DMS114 treated with DMSO at 0.1 percent for 48 hours (cell line): ENCODE measurements around the gene NCBP3.

ENCODE experiments used
- DNase-seq: peaks from one replicate; lab custom pipeline; 2025; ENCODE audit not compliant: unreplicated experiment; lab: John Stamatoyannopoulos, UW

Gene NCBP3, protein sequence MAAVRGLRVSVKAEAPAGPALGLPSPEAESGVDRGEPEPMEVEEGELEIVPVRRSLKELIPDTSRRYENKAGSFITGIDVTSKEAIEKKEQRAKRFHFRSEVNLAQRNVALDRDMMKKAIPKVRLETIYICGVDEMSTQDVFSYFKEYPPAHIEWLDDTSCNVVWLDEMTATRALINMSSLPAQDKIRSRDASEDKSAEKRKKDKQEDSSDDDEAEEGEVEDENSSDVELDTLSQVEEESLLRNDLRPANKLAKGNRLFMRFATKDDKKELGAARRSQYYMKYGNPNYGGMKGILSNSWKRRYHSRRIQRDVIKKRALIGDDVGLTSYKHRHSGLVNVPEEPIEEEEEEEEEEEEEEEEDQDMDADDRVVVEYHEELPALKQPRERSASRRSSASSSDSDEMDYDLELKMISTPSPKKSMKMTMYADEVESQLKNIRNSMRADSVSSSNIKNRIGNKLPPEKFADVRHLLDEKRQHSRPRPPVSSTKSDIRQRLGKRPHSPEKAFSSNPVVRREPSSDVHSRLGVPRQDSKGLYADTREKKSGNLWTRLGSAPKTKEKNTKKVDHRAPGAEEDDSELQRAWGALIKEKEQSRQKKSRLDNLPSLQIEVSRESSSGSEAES

DNA sequence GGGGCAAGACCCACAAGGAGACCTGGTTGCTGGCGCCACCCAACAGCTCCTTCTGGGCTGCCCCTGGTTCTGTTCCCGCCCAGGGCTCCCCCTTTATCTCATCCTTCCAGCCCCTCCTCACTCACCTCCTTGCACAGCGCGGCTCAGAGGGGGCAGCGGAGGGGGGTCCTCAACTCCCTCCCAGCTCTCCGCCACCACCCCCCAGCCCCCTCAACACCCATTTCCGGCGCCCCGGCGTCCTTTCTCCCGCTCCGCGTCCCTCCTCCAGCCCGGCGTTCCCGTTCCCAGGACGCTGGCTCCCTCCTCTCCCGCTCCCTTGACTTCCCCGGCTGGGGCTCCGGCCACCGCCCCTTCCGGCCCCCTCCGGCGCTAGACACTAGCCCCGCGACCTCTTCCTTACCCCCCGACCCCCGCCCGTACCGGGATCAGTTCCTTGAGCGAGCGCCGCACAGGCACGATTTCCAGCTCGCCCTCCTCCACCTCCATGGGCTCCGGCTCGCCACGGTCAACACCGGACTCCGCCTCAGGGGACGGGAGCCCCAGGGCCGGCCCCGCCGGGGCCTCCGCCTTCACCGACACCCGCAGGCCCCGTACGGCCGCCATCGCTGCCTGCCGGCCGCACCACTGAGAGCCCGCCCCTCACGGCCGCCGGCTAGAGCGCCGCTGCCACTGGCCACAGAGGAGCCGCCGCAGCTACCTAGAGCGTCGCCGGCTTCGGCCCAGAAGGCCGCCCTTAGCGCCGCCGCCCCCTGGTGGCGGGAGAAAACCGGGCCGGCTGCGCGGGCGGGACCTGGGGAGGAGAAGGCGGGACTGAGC is at the start of gene NCBP3:
Gene NCBP3, minus strand, starts transcription at position 626 of the 816 bp plus-strand sequence. Its CDS starts 23 bp downstream, at position 603.
- peak; percentile 78 for DNase-seq

DNA sequence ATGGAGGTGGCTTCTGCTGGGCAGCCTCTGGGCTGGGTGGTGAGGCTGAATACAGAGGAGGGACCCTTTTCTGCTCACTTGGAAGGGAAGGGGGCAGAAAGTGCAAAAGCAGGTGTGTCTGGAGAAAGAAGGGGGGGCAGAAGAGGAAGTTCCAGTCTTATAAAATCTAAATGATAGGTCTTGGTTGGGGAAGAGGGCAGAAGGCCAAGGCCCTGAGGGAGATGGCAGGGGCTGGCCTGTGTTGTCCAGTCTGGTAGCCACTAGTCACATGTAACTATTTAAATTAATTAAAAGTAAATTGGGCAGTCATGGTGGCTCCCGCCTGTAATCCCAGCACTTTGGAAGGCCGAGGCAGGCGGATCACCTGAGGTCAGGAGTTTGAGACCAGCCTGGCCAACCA is 49.3 kb upstream of the NCBP3 start:
- no peak for DNase-seq

DNA sequence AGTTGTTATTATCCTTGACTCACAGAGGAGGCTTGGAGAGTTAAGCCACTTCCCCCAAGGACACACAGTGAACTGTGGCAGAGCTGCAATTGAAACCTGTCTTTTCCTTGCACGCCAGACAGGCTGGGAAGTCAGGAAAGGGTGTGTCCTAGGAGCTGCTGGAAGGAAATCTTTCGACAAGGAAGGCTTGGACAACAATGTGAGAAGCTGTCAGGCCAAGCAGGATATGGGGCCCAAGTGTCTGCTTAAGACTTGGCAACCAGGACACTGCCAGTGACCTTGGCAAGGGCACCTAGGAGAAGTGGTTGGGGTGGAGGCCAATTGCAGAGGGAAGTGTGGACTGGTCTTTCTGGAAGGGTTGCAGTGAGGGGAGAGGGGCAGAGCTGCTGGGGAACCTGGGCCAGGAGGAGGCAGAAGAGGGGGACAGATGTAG is 48.9 kb upstream of the NCBP3 start:
- DNase-seq: no peak

DNA sequence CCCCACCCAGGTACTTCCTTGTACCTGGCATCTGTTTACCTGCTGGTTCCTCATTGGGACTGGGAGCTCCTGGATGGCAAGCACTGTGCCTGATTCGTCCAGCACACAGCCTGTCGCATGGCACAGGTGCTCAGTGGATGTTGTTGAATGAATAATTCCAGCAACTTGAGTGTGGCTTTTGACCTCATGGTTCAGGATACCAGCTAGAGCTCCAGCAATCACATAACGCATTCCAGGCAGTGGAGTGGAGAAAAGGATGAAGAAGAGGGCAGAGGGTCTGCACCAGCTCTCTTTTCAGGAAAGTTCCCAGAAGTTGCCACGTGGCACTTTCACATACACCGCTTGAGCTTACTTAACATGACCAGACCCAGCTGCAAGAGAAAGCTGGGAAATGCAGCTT is 48.1 kb upstream of the NCBP3 start:
- no peak for DNase-seq

DNA sequence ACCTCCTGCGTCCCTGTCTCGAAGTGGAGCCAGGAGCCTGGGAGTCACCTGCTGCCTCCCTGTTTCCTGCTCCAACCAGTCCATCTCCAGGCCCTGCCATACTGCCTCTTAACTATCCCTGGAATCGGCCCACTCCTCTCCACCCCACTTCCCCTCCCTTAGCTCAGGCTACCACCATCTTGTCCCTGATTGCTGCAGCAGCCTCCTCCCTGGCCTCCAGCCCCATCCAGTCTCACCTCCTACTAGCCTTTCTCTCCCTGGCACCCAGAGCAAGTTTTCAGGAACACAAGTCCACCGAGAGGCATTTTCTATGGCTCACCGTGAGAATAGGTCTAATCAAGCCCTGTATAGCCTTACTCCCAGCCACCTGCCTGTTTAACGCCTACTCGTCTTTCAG is 47.7 kb upstream of the NCBP3 start:
- DNase-seq: no peak

DNA sequence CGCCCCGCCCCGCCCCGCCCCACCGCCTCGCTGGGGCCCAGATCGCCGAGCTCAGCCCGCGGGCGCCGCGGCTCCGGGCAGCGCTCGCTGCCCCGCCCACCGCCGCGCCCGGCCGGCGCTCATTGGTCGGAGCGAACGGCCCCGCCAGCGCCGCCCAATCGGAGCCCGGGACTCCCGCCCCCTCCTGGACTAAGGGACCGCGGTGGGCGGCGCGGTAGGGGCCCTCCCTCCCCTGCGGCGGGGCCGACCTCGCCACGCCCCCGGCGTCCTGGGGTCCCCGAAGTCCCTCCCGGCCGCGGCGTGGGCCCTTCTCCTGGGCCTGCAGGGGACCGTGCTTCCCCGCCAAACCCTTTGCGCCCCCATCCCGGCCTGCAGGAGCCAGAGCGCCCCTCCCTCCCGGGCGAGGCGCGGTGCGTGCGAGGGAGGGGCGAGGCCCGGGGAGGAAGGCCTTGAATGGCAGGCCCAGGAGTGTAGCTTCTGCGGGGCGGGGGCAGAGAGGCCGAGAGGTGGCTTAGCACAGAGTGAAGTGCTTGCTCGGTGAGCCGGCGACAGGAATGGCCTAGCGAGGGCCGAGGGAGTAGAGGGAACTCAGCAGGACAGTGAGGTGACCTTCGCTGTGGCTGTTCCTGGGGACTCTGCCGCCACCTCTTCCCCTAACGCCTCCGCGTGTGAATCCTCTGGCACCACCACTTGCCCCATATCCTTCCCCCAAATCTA is 47.1 kb upstream of the NCBP3 start, which contains the start of gene CAMKK1:
Gene CAMKK1, minus strand, starts transcription at position 51 of the 717 bp plus-strand sequence. CDS start 7,366 bp downstream, outside the sequence.
- DNase-seq: peak; percentile 64

DNA sequence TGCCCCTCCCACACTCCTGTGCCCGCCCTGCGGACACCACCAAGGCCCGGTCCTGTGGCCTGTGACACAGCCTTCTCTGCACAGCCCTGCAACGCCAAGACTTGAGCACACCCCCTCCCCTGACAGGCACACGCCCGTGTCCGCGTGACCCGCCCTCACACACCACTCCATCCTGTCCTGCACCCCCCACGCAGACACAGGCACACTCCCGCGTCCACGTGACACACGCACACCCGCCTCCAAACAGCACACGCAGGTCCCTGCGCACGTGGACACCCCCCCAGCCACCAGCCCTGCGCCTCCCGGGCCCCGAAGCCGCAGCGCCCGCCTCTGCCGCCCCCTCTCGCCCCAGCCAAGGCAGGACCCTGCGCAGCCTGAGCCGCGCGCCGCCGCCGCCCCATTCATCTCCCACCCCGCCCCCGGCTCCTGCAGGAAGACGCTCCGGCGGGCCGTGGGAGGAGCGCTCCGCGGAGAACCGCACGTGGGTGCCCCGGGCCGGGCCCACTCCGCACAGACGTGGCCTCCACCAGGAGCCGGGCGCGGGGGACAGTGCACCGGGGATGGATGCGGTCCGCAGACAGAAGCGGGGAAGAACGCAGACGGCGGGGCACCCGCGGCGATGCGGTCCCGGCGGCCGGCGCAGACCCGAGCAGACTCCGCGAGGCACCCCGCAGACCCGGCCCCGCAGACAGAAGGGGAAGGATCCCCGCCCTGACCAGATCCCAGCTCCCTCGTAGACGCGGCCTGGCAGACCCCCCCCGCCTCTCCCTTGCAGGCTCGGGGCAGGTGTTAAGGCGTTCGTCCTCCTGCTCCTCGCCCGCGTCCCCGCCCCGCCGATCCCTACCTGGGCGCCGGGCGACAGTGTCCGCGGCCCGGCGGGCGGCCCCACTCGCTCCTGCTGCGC is 46.3 kb upstream of the NCBP3 start:
- DNase-seq: peak; percentile 19

DNA sequence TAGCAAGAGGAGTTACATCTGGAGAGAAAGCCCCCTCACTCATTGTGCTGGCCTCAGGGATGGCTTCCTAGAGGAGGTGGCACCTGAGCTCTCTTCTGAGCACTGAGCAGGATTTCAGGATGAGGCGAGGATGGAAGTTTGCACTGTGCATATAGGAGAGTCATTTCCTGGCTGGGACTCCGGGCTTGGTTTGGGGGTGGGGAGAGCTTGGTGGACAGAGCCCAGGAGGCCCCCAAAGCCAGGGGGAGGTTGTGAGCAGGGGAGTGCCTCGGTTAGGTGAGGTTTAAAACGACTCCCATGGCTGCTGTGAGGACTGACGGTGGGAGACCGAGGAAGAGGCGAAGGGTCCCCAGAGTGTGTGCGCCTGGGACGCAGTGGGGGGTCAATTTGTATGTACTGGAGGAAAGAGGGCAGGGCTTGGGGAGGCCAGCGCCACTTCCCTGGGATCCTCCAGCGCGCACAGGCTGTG is 45.6 kb upstream of the NCBP3 start:
- no peak for DNase-seq

DNA sequence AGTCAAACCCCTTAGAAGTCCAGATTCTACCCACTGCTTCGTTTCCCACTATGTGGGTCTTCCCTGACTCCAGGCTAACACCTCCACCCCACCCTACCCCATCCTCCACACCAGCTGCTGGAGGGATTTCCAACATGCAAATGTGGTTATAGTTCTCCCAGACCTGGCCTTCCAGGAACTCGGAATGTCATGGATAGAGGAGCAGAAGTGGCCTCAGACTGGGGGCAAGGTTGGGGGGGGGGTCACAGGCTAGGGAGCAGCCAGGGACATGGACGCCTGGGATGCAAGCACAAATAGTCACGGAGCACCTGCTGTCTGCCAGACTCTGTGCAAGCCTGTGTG is 44.8 kb upstream of the NCBP3 start:
- no peak for DNase-seq

DNA sequence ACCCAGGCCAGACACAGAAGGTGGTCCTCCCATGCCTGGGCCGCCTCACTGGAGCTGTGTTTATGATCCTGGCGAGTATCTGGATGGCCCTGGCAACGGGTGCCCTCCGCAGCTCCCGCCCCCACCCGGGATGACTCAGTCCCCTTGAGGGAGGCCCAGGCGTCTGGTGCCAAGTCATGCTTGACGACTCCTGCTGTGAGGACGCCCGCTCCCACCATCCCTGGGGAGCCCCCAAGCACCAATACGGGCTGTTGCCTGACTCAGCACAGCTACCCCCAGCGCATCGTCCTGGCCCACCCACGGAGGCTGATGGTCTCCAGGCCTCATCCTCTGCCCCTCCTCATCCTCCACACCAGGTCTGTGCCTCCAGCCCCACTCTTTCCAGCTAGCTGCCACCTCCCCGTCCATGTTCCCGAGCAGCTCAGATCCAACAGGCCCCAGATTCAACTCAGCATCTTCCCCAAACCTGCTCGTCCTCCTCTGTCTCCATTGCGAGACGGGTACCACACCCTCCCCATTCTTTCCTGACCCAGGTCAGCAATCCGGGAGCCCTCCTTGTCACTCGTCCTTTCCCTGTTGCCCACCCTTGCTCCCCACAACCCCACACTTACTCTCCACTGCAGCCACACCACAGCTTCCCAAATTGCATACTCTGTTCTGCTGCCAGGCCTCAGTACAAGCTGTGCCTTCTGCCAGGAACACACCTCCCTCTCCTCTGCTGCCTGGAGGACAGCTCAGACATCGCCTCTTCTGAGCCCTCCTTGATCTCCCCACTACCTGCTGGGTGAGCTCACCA is 44.2 kb upstream of the NCBP3 start:
- no peak for DNase-seq

DNA sequence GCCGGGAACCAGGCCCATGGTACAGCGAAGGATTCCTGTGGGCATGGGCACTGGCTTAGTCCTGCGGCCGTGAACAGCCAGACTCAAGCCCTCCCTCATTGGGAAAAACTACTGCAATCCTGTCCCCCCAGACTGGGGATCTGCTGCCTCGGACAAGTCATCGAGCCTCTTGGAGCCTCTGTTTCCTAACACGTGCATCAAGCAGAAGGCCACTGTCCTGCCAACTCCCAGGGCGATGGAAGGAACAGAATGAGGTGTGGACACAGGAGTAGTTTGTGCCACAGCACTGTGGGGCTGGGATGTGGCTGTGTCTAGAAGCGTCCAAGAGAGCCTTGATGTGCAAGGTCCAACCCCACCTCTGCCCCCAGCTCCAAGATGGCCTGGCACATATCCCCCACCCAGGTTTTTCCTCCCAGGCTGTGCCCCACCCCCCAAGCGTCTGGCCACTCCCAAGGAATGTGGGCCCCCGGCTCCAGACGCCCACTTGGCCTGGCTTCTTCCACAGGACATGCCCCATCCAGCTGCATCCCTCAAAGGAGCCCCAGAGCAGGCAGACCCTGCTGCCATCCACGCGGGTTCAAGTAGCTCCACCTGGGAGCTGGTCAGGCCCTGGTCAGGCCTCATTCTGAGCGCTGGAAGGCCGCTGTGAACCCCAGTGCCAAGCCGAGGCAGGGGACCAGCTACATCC is 43.4 kb upstream of the NCBP3 start:
- DNase-seq: no peak

DNA sequence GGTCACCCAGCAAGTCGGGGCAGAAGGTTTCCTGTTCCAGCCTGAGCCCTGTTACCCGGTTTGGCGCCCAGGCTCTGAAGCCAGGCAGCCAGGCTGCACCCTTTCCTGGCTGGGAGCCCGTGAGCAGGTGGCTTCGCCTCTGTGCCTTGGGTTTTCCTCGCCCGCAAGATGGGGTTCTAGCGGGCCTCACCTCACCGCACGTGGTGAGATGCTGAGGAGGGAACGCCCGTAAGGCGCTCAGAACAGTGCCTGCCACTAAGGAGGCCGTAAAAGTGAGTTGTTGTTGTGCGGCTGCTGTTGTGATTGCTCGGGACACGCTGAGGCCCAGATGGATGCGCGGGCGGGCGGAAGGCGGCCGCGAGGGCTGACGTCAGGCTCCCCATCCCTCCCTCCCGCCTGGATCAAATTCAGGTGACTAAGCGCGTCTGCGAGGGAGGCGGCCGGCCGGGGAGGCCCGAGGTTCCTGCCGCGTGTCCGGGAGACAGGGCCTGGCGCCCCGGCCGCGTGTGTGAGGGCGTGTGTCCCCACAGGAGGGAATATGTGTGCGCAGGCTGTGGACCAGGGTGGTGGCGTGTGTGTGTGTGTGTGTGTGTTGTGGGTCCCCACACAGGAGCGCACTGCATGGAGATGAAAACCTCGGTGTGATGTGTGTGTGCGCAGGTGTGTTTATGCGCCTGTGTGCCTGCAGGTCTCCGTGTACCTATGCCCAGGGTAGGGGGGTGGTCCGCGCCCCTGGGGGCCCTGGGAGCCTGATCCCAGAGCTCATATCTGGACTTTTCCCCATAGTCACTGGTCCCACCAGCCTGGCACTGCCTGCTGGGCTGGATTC is 42.5 kb upstream of the NCBP3 start:
- no peak for DNase-seq

DNA sequence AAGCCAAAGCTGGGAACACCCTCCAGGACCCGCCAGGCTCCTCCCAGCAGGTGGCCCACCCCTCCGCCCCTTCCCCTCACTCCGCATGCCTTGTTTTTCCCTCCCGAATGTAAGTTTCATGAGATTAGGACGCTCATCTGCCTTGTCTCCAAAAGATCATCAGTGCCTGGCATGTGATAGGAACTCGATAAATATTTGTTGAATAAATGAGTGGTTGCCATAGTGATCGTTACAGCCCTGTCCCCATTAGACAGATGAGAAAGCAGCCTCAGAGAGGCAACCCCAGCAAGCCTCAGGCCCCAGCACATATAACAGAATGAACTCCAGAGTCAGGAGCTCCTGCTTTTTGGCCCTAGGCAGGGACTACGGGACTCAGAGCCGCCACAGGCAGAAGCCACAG is 41.8 kb upstream of the NCBP3 start:
- no peak for DNase-seq

DNA sequence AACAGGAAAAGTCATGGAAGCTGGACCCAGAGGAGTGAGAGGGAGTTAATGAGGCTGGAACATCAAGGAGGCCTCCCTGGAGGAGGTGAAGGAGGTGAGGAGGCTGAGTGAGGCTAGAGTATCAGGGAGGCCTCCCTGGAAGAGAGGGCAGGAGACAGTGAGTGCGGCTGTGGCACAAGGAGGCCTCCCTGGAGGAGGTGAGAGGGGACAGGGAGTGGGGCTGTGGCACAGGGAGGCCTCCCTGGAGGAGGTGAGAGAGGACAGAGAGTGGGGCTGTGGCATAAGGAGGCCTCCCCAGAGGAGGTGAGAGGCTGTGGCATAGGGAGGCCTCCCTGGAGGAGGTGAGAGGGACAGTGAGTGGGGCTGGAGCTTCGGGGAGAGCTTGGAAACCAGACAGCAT is 41.3 kb upstream of the NCBP3 start:
- DNase-seq: no peak

DNA sequence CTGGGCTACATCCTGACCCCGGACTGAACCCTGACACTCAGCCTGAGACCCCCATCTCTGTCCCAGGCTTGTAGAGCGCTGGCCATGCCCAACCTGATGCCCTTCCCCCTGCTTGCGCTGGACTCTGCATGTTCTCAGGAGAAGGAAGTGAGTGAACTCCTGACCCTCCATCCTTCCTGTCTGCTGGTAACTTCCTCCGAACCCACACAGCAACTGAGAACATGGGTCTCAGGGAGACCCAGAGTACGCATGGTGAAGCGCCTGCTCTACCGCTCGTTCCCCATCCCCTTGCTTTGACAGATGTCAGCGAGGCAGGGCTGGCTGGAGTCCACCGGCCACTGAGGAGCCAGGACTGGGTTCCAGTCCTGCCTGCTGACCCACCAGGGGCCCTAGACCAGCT is 40.7 kb upstream of the NCBP3 start:
- no peak for DNase-seq

DNA sequence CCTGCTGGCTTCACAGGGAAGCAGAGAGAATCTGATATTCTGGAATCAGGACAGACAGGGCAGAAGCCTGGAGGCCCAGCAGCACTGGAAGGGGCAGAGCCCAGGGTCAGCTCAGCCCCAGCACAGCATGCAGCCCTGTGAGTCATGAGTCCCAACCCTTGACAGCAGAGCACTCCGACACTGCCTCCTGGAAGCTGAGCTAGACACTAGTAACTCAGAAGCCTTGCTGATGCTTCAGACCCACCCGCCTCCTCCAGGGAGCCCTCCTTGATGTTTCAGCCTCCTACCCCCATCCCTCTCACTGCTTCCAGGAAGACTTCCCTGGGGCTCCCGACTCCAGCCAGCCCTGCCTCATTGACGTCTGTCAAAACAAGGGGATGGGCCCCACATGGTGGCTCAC is 39.9 kb upstream of the NCBP3 start:
- no peak for DNase-seq

DNA sequence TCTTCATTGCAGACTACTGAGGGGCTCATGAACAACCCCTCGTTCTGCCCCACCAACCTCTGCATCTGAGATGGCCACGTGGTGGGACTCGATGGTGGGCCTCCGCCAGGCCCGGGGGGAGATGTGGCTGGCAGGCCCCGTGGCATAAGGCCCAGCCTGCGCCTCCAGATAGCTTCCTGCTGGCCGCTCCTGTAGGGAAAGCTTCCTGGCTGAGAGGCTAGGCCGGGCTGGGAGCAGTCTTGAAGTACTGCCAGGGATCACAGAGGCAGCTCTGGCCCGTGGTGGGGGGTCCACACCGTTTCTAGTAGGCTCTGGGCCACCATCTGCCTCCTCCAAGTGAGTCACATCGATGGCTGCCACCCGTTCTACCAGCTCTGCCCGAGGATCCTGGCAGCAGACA is 39.2 kb upstream of the NCBP3 start:
- no peak for DNase-seq

DNA sequence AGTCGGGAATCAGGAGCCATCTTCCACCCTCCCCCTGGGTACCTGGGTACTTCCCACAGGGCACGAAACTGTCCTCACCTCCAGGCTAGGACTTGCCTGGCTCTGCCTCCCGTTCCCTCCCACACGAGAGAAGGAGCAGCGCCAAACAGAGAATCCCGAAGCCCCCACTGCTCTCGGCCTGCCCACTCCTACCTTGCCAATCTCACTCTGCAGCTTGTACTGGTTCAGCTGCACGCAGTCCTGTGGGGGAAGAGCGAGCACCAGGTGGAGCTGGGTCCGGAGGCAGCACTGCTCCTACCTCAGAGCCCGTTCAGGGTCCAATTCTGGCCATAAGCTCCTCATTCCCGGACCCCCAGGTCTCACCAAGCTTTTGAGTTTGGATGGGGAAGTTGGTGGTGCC is 38.1 kb upstream of the NCBP3 start:
- no peak for DNase-seq
